HepG2 (cell line): ENCODE results near the gene SARNP. TPM values are rescaled to one million over a fixed set of nuclear protein-coding genes. Genes with fewer than 3 reads are reported as not detected.

Experiments
- CHD2 ChIP-seq: IDR thresholded peaks from 2 replicates; pipeline ENCODE4 v1.6.1; 2011; ENCODE audit warnings: low read depth, low read length, improper control_type of control experiment
- ETV5 ChIP-seq: IDR thresholded peaks from 2 replicates; pipeline ENCODE4 v1.6.1; 2018; ENCODE audit warnings: missing biosample characterization, missing genetic modification reagents, inconsistent platforms, borderline replicate concordance
- HDAC1 ChIP-seq: sonication (generic); formaldehyde crosslinking; IDR thresholded peaks from 2 replicates; pipeline ENCODE4 v1.5.1; 2020; ENCODE audit warnings: mild to moderate bottlenecking, missing genetic modification reagents
- MAZ ChIP-seq, 2 experiments: sonication (generic) in 1 of 2; formaldehyde crosslinking in 1 of 2; IDR thresholded peaks; 2 replicates each; pipeline versions ENCODE4 v1.5.0 to v1.6.1; 2012 to 2020; ENCODE audit warnings: low read depth in 2 of 2, mild to moderate bottlenecking in 2 of 2, borderline replicate concordance in 1 of 2, improper control_type of control experiment in 1 of 2, low read length in 1 of 2, missing genetic modification reagents in 1 of 2, moderate library complexity in 1 of 2
- NR3C1 ChIP-seq: sonication (generic); formaldehyde crosslinking; IDR thresholded peaks from 2 replicates; pipeline ENCODE4 v1.4.0; 2020; ENCODE audit warnings: missing genetic modification reagents
- PLRG1 ChIP-seq: fragments of 450-650 bp; conservative IDR thresholded peaks from 2 replicates; pipeline ENCODE4 v1.6.1; 2016
- SAFB2 ChIP-seq: sonication (generic); formaldehyde crosslinking; IDR thresholded peaks from 2 replicates; pipeline ENCODE4 v1.5.1; 2020; ENCODE audit warnings: missing genetic modification reagents, low read depth, mild to moderate bottlenecking, borderline replicate concordance
- SAP130 ChIP-seq: IDR thresholded peaks from 2 replicates; pipeline ENCODE4 v1.6.1; 2016; ENCODE audit warnings: low read depth
- ZBTB7A ChIP-seq: sonication (generic); formaldehyde crosslinking; IDR thresholded peaks from 2 replicates; pipeline ENCODE4 v1.8.0; 2022; ENCODE audit warnings: mild to moderate bottlenecking, missing genetic modification reagents
- ZC3H4 ChIP-seq: sonication (generic); formaldehyde crosslinking; IDR thresholded peaks from 2 replicates; pipeline ENCODE4 v1.4.0; 2020; ENCODE audit warnings: missing genetic modification reagents, borderline replicate concordance
- ZNF12 ChIP-seq: sonication (generic); formaldehyde crosslinking; IDR thresholded peaks from 2 replicates; pipeline ENCODE4 v1.5.0; 2020; ENCODE audit warnings: missing genetic modification reagents
- ZNF407 ChIP-seq: sonication (generic); formaldehyde crosslinking; IDR thresholded peaks from one replicate; pipeline ENCODE4 v1.5.1; 2020; ENCODE audit warnings: mild to moderate bottlenecking, missing genetic modification reagents; ENCODE audit errors: not compliant biosample characterization
- ZNF704 ChIP-seq: sonication (generic); formaldehyde crosslinking; IDR thresholded peaks from 2 replicates; pipeline ENCODE4 v1.8.1; 2023; ENCODE audit warnings: mild to moderate bottlenecking, inconsistent platforms, moderate library complexity, missing genetic modification reagents, borderline replicate concordance
- ZNF770 ChIP-seq: sonication (generic); formaldehyde crosslinking; IDR thresholded peaks from 2 replicates; pipeline ENCODE4 v1.5.0; 2020; ENCODE audit warnings: mild to moderate bottlenecking, missing genetic modification reagents
- polyA plus RNA-seq, 8 experiments: library from polyadenylated mRNA; depleted of rRNA in 3 of 8; stranded (reverse) in 7 of 8; unstranded in 1 of 8; fragments of >200 nt; fragmentation: Illumina TruSeq in 4 of 8; extraction: Trizol in 4 of 8; gene quantifications; 2 replicates each; pipeline versions ENCODE4 v1.2.1 to v1.2.3, GENCODE V29; 2011 to 2016; ENCODE audit warnings: low read depth in 4 of 8, missing spikeins in 1 of 8, mixed read lengths in 1 of 8; ENCODE audit not compliant: insufficient read depth in 1 of 8
- total RNA-seq, 5 experiments: library from RNA; depleted of rRNA; stranded (reverse); fragments of >200 nt; fragmentation: Illumina TruSeq; extraction: Trizol; gene quantifications; 2 replicates each; pipeline ENCODE4 v1.2.3, GENCODE V29; 2016; ENCODE audit warnings: low read depth in 1 of 5

Gene SARNP
- total and polyA plus RNA-seq, 2 of the 13 experiments (the other 11 are each of a cell fraction or from before 2014, with no cell fraction given): 59.0 to 95.4 TPM

- TF ChIP-seq HDAC1 (peak; percentile 62; the same call in 1 of the 2 replicates), NR3C1 (CRISPR knock-in tag) (no peak), ZNF407 (no peak), ZNF12 (CRISPR knock-in tag) (0 out of 2 replicates have a peak, but pooled peaks have one; percentile 30), MAZ (IDR thresholded peaks at IDR 0.05; ENCODE audit: borderline replicate concordance, low read depth, low read length) (no peak; the same call in 1 of the 2 replicates), MAZ (CRISPR knock-in tag; IDR thresholded peaks at IDR 0.05; ENCODE audit: low read depth) (peak; percentile 68), CHD2 (0 out of 2 replicates have a peak, but pooled peaks have one; percentile 27), SAFB2 (CRISPR knock-in tag) (peak; percentile 36; the same call in 1 of the 2 replicates), ZNF770 (CRISPR knock-in tag) (peak; percentile 62; the same call in 1 of the 2 replicates), ZC3H4 (CRISPR knock-in tag) (no peak), ZBTB7A (CRISPR knock-in tag) (0 out of 2 replicates have a peak, but pooled peaks have one; percentile 54), PLRG1 (no peak), SAP130 (CRISPR knock-in tag) (peak; percentile 91), ZNF704 (peak; percentile 24; the same call in 1 of the 2 replicates), ETV5 (CRISPR knock-in tag) (peak; percentile 60)
These were observed 88.3 kb downstream of the SARNP start, which contains the start of gene CD63 (continued) for GRCh38 chr12:55728939-55729818.
